Measurements from ENCODE around the gene TRPM3.

Gene TRPM3

DNA sequence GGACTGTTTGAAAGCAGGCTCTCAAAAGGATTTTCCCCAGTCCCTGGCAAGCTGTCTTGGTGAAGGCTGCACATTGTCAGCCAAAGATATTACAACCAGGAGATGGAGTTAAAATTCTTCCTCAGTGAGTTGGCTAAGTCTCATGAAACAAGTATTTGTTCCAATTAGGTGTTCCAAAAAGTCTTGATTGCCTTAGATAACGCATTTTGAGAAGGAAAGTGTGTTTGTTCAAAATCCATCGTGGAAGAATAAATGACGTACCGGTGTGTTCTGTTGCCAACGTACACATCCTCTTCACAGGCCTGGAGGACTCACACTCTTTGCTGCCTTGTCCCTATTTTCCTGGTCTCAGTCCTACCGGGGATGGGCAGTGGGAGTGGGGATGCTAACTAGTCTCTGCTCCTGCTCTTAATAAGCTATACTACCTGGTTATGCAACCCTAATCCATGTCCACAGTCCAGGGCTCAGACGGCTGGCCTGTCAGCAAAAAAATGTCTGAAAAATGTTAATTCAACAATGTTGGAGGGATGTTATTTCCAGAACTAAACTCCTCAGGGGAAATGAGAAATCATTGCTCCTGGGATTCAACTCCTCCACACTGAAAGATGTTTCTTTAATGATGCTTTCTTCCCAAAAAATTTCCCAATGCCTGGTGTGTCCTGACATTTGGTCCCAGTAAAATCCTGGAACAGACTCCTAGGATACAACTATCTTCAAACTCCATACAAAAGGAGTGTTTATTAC, 531.7 kb downstream of the TRPM3 start:
- TF ChIP-seq CTCF (IDR thresholded peaks at IDR 0.05; ENCODE audit: borderline replicate concordance, insufficient read depth, low read depth, low read length): no peak
- no peak overlapping the region for H3K4me3 ChIP-seq (ENCODE audit: low read depth, low read length)

DNA sequence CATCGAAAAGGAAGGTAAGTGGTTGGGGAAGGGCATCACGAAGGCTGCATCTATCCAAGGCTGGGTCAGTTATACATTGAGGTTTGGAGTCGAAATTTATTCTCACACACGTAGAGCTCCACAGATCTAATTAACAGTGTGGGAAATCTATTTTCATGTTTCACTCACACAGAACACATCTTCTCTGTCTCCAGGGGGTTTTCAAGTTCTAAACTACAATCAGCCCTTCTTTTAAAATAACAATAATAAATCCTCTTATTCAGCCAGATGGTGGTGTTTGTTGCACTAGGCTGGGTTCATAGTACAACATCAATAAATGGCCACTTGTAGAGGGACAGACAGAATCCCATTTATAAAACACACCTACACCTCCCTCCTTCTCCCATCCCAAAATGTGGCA, 532.4 kb downstream of the TRPM3 start:
- no peak overlapping the region for H3K4me3 ChIP-seq (ENCODE audit: low read depth, low read length)
- no peak for TF ChIP-seq CTCF (IDR thresholded peaks at IDR 0.05; ENCODE audit: borderline replicate concordance, insufficient read depth, low read depth, low read length)

- TF ChIP-seq CTCF (IDR thresholded peaks at IDR 0.05; ENCODE audit: borderline replicate concordance, insufficient read depth, low read depth, low read length): no peak
- no peak overlapping the region for H3K4me3 ChIP-seq (ENCODE audit: low read depth, low read length)
These were observed 533.0 kb downstream of the TRPM3 start for GRCh38 chr9:70588381-70588780.

DNA sequence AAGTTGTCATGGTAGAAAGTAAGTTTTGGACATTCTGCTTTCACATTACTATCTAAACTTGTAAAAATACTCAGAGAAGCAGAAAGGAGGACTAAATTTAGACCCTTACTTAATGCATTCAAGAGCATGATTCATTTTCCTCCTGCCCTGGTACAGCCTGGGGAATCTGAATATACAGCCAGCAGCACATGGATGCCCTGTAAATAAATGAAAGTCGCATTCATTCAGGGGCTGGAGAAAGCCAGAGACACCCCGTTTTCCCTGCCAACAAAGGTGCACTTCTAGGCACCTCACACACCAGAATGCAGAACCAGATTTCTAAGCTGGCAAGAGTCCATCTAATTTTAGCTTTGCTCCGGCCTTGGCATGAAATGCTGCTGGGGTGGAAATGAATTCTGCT, 534.2 kb downstream of the TRPM3 start:
- H3K4me3 ChIP-seq (ENCODE audit: low read depth, low read length): no peak overlapping the region
- TF ChIP-seq CTCF (IDR thresholded peaks at IDR 0.05; ENCODE audit: borderline replicate concordance, insufficient read depth, low read depth, low read length): no peak

DNA sequence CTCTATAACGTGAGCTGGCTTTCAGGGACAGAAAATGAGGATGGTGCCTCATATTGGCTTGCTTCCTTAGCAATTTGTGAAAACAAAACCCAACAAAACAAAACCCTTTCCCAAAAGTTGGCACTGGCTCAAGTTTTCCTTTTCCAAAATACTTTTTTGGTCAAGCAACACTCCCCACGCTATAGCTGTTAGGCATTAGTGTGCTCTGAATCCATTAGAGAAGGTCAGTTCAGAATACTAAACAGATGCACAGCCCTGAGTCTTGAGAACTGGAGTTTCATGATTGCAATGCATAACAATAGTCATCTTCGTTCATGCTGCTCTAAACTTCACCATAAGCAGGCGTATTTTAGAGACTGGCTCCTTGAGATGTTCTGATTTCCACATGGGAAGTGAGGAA, 534.9 kb downstream of the TRPM3 start:
- H3K4me3 ChIP-seq (ENCODE audit: low read depth, low read length): no peak overlapping the region
- no peak for TF ChIP-seq CTCF (IDR thresholded peaks at IDR 0.05; ENCODE audit: borderline replicate concordance, insufficient read depth, low read depth, low read length)

- no peak overlapping the region for H3K4me3 ChIP-seq (ENCODE audit: low read depth, low read length)
- TF ChIP-seq CTCF (IDR thresholded peaks at IDR 0.05; ENCODE audit: borderline replicate concordance, insufficient read depth, low read depth, low read length): no peak
These were observed 539.5 kb downstream of the TRPM3 start for GRCh38 chr9:70581955-70582350.

DNA sequence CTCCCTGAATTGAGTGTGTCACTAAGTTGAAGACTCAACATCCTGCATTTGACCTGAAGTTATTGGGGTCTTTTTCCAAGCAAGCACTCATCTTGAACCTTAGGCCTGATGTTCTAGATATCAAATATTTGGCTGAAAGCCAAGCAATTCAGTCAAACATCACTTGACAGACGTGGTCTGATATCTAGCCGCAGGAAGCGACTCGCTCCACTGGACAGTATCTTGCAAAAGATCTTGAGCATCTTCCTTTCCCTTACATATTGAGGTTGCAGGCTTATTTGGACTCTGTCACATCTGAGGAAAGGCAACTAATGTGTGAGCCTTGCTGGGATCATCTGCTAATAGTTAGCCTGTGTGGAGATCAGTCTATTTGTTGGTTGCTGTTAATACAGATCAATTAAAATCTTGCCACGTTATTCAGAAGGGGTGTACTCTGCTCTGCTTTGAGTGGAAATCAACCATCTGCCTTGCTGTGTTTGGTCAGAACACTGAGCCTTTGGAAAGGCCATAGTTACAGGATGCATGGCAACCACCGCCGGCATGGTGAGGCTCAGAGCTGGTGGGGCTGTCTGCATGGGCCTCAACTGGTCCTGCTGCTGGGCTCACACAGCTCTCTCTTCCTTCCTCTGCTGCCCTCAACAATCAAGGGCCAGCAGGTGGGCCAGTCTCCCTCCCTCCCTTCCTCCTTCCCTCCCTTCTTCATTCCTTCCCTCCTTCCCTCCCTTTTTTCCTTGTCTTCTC, 540.0 kb downstream of the TRPM3 start:
- TF ChIP-seq CTCF (IDR thresholded peaks at IDR 0.05; ENCODE audit: borderline replicate concordance, insufficient read depth, low read depth, low read length): no peak
- H3K4me3 ChIP-seq (ENCODE audit: low read depth, low read length): no peak overlapping the region
